A673 (cell line): ENCODE measurements around the gene MIEN1. TPM values are rescaled to one million over a fixed set of nuclear protein-coding genes. Genes with fewer than 3 reads are reported as not detected.
A peak's percentile ranks its signal among the peaks of the same experiment; 100 is the strongest.
"Not testable (repeated sequence)": the region's sequence is repeated elsewhere in the genome, so short reads cannot be mapped to it uniquely, and the experiment has no call there.

Source experiments
- BruUV-seq: library from RNA; stranded (reverse); fragments of 400-500 nt; replicated peaks from 2 replicates; lab custom pipeline; 2021; lab: Mats Ljungman, UMichigan
- CTCF ChIA-PET: fragments of 300-600 bp; sonication (Branson Sonifier 250); formaldehyde crosslinking; loops from one replicate; lab custom pipeline; 2022; ENCODE audit warnings: antibody characterized with exemption; lab: Charles Lee
- POLR2A ChIA-PET: fragments of 300-600 bp; sonication (Branson Sonifier 250); formaldehyde crosslinking; loops from one replicate; lab custom pipeline; 2022; ENCODE audit warnings: antibody characterized with exemption; ENCODE audit not compliant: low non-redundant PET; lab: Charles Lee
- DNase-seq: peaks from one replicate; pipeline ENCODE4 v3.0.0-alpha.2; 2015; ENCODE audit warnings: low spot score
- H3K27ac ChIP-seq: fragments of 200-600 bp; sonication (generic); 2 replicates; pipeline ENCODE4 v1.5.1; 2016; ENCODE audit warnings: mixed run types, low read depth, mild to moderate bottlenecking, mixed read lengths, antibody characterized with exemption, low read length; ENCODE audit not compliant: poor library complexity, severe bottlenecking
- H3K27me3 ChIP-seq: fragments of 200-600 bp; sonication (generic); replicated peaks from 2 replicates; pipeline ENCODE4 v1.6.1; 2017; ENCODE audit warnings: mixed run types, low read depth, mild to moderate bottlenecking, mixed read lengths, antibody characterized with exemption, low read length; ENCODE audit not compliant: insufficient read depth, poor library complexity
- H3K36me3 ChIP-seq: fragments of 200-600 bp; sonication (generic); 2 replicates; pipeline ENCODE4 v1.6.1; 2016; ENCODE audit warnings: mixed run types, mild to moderate bottlenecking, mixed read lengths, antibody characterized with exemption, low read length; ENCODE audit not compliant: insufficient read depth, poor library complexity, severe bottlenecking
- H3K4me1 ChIP-seq: fragments of 200-600 bp; sonication (generic); 2 replicates; pipeline ENCODE4 v1.6.1; 2017; ENCODE audit warnings: mixed run types, mild to moderate bottlenecking, mixed read lengths, antibody characterized with exemption, low read length; ENCODE audit not compliant: insufficient read depth, poor library complexity, severe bottlenecking
- H3K4me3 ChIP-seq: fragments of 200-600 bp; sonication (generic); 2 replicates; pipeline ENCODE4 v1.5.1; 2016; ENCODE audit warnings: low read depth, mixed run types, mild to moderate bottlenecking, mixed read lengths, low read length; ENCODE audit not compliant: poor library complexity, severe bottlenecking
- H3K9me3 ChIP-seq: fragments of 200-600 bp; sonication (generic); 2 replicates; pipeline ENCODE4 v1.6.1; 2016; ENCODE audit warnings: mixed run types, low read depth, mild to moderate bottlenecking, mixed read lengths, antibody characterized with exemption, low read length; ENCODE audit not compliant: poor library complexity, severe bottlenecking
- EZH2 ChIP-seq: fragments of 200-600 bp; sonication (generic); IDR thresholded peaks from 2 replicates; pipeline ENCODE4 v1.6.1; 2017; ENCODE audit warnings: borderline replicate concordance, low read depth, mild to moderate bottlenecking, mixed read lengths, antibody characterized with exemption, low read length; ENCODE audit not compliant: poor library complexity, severe bottlenecking
- intact Hi-C: fragments of 100-400 bp; cut with micrococcal nuclease; formaldehyde crosslinking; loops from one replicate; pipeline ENCODE4 v1.10.0; 2022; ENCODE audit not compliant: unreplicated experiment
- total RNA-seq: library from RNA; stranded (reverse); gene quantifications from 2 replicates; pipeline ENCODE4 v1.2.3, GENCODE V29; 2021
- TF ChIP-seq, protein P1 (sequence below): fragments of 300-800, 200-600 bp; sonication (generic); conservative IDR thresholded peaks from 2 replicates; pipeline ENCODE4 v1.5.1; 2017; ENCODE audit warnings: low read depth, mild to moderate bottlenecking, antibody characterized with exemption, low read length, moderate library complexity, mixed read lengths

Gene MIEN1
- total RNA-seq, 1 experiment from 2014 or later = 30.5 TPM

DNA sequence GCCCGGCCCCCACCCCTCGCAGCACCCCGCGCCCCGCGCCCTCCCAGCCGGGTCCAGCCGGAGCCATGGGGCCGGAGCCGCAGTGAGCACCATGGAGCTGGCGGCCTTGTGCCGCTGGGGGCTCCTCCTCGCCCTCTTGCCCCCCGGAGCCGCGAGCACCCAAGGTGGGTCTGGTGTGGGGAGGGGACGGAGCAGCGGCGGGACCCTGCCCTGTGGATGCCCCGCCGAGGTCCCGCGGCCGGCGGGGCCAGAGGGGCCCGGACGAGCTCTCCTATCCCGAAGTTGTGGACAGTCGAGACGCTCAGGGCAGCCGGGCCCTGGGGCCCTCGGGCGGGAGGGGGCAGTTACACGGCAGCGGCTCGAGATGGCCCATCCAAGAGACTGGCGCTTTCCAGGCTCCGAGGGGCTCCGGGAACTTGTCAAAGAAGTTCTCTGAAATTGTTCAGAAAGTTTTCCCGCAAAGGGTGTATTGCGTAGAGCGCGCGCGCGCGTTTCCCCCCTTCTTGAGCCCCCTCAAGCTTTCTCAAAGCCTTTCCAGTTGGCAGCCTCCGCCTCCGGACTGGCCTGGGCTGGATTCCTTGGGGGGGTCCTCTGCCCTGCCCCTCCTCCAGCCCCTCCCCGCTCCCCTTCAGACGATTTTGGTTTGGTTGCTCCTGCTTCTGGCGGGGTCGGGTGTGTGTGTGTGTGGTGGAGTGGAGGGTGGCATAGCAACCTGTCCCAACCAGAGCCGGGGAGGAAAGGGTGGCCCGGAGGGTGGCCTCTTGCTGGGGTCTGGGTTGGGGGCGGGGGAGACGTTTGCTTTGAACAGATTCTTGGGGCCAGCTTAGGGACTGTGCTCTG lies 30.0 kb downstream of the MIEN1 start:
- TF ChIP-seq, protein P1, sequence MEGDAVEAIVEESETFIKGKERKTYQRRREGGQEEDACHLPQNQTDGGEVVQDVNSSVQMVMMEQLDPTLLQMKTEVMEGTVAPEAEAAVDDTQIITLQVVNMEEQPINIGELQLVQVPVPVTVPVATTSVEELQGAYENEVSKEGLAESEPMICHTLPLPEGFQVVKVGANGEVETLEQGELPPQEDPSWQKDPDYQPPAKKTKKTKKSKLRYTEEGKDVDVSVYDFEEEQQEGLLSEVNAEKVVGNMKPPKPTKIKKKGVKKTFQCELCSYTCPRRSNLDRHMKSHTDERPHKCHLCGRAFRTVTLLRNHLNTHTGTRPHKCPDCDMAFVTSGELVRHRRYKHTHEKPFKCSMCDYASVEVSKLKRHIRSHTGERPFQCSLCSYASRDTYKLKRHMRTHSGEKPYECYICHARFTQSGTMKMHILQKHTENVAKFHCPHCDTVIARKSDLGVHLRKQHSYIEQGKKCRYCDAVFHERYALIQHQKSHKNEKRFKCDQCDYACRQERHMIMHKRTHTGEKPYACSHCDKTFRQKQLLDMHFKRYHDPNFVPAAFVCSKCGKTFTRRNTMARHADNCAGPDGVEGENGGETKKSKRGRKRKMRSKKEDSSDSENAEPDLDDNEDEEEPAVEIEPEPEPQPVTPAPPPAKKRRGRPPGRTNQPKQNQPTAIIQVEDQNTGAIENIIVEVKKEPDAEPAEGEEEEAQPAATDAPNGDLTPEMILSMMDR = no peak
- TF ChIP-seq EZH2 = no peak
- ChIA-PET POLR2A (interaction anchor here (0.6 kb wide), 2 partner anchors 13 to 29 kb away, joined by 3 read pairs; partner anchors contain the start of gene PGAP3), CTCF (interaction anchor here (0.6 to 1.2 kb wide), 3 partner anchors 30 to 81 kb away, joined by 3 read pairs; partner anchors contain the start of gene MIEN1)
- Histone ChIP-seq H3K36me3 (no peaks in the 10 kb centered on the region), H3K27me3 (no peaks in the 10 kb centered on the region), H3K9me3 (no peaks in the 10 kb centered on the region), H3K4me3 (peak overlapping the region; percentile 70), H3K4me1 (no peaks in the 10 kb centered on the region), H3K27ac (peak overlapping the region; percentile 61)
- DNase-seq = peak; percentile 12
- intact Hi-C loops = no loop called here
- no TSS peak for BruUV-seq

DNA sequence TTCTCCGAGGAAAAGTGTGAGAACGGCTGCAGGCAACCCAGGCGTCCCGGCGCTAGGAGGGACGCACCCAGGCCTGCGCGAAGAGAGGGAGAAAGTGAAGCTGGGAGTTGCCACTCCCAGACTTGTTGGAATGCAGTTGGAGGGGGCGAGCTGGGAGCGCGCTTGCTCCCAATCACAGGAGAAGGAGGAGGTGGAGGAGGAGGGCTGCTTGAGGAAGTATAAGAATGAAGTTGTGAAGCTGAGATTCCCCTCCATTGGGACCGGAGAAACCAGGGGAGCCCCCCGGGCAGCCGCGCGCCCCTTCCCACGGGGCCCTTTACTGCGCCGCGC lies 30.5 kb downstream of the MIEN1 start, which contains the start of gene ERBB2:
ERBB2 (plus strand) TSS at position 247 of the 330 bp plus-strand sequence. CDS start 175 bp downstream, outside the sequence.
- intact Hi-C loops = no loop called here
- Histone ChIP-seq H3K36me3 (no peaks in the 10 kb centered on the region), H3K4me3 (peak within 1 kb of the TSS; percentile 70), H3K27ac (peak within 1 kb of the TSS; percentile 61), H3K9me3 (no peaks in the 10 kb centered on the region), H3K4me1 (no peaks in the 10 kb centered on the region), H3K27me3 (no peaks in the 10 kb centered on the region)
- CTCF ChIA-PET = interaction anchor here (0.6 to 1.2 kb wide), 4 partner anchors 28 to 81 kb away, joined by 3 read pairs; partner anchors contain the start of gene MIEN1
- peak; percentile 66 for DNase-seq
- TF ChIP-seq, protein P1 = no peak
- TF ChIP-seq EZH2 = no peak
- BruUV-seq = no TSS peak
- POLR2A ChIA-PET = interaction anchor here (0.6 kb wide), 1 partner anchor 12 kb away, joined by 3 read pairs; the partner anchor contains the start of gene PGAP3

DNA sequence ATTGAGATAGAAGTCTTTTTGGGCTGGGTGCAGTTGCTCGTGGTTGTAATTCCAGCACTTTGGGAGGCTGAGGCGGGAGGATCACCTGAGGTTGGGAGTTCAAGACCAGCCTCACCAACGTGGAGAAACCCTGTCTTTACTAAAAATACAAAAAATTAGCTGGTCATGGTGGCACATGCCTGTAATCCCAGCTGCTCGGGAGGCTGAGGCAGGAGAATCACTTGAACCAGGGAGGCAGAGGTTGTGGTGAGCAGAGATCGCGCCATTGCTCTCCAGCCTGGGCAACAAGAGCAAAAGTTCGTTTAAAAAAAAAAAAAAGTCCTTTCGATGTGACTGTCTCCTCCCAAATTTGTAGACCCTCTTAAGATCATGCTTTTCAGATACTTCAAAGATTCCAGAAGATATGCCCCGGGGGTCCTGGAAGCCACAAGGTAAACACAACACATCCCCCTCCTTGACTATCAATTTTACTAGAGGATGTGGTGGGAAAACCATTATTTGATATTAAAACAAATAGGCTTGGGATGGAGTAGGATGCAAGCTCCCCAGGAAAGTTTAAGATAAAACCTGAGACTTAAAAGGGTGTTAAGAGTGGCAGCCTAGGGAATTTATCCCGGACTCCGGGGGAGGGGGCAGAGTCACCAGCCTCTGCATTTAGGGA lies 31.0 kb downstream of the MIEN1 start:
- H3K9me3 ChIP-seq, DNase-seq, BruUV-seq, H3K27me3 ChIP-seq, H3K36me3 ChIP-seq, H3K4me1 ChIP-seq, POLR2A ChIA-PET, intact Hi-C loops: not testable (repeated sequence)
- peak overlapping the region; percentile 61 for H3K27ac ChIP-seq
- H3K4me3 ChIP-seq = peak overlapping the region; percentile 70
- CTCF ChIA-PET = interaction anchor here (0.7 to 1.2 kb wide), 3 partner anchors 27 to 78 kb away, joined by 3 read pairs; partner anchors contain the start of gene MIEN1
